ENCODE results near the gene TMEM52B. TPM values are rescaled to one million over a fixed set of nuclear protein-coding genes. Genes with fewer than 3 reads are reported as not detected.
A peak's percentile ranks its signal among the peaks of the same experiment; 100 is the strongest.

TMEM52B gene
- total and polyA plus RNA-seq, 7 experiments from 2014 or later, result 0.47 TPM; not detected in 6

GRCh38 chr12:10205220-10205807 lies 26.5 kb downstream of the TMEM52B start:
- no peaks in the 10 kb centered on the region for H3K27me3 ChIP-seq (ENCODE audit: control insufficient read depth in 2 of 2, insufficient read depth in 2 of 2, low read length in 2 of 2)
- no peaks in the 10 kb centered on the region for H3K4me1 ChIP-seq (ENCODE audit: control insufficient read depth in 2 of 2, insufficient read depth in 2 of 2, low read length in 2 of 2)
- no peaks in the 10 kb centered on the region for H3K36me3 ChIP-seq (ENCODE audit: control insufficient read depth in 2 of 3, insufficient read depth in 3 of 3, low read length in 3 of 3)
- Mint-ChIP-seq H3K27me3 (peaks cover 0 to 31% (median 0%) of the 10 kb centered on the region in 5 donors), H3K36me3 (no peaks in the 10 kb centered on the region), H3K4me1 (no peaks in the 10 kb centered on the region), H3K27ac (no peak overlapping the region), H3K4me3 (no peak overlapping the region), H3K9me3 (no peaks in the 10 kb centered on the region)
- H3K9me3 ChIP-seq (ENCODE audit: control insufficient read depth in 2 of 3, low read length in 3 of 3), result no peaks in the 10 kb centered on the region
- intact Hi-C loops (cut with micrococcal nuclease), result no loop called here
- POLR2A ChIA-PET, result no interaction called here
- H3K4me3 ChIP-seq (ENCODE audit: low read length), result no peak overlapping the region
- ATAC-seq (no peak), DNase-seq (no peak)
- CTCF ChIA-PET, result no interaction called here
- H3K27ac ChIP-seq (ENCODE audit: low read depth, low read length), result no peak overlapping the region

- H3K4me1 ChIP-seq (ENCODE audit: control insufficient read depth in 2 of 2, insufficient read depth in 2 of 2, low read length in 2 of 2), result no peaks in the 10 kb centered on the region
- H3K9me3 ChIP-seq (ENCODE audit: control insufficient read depth in 2 of 3, low read length in 3 of 3), result no peaks in the 10 kb centered on the region
- POLR2A ChIA-PET, result no interaction called here
- H3K27me3 Mint-ChIP-seq, result peaks cover 0 to 30% (median 0%) of the 10 kb centered on the region in 5 donors
- intact Hi-C loops (cut with micrococcal nuclease), result no loop called here
- no peak overlapping the region for H3K4me3 ChIP-seq (ENCODE audit: low read length)
- H3K27ac ChIP-seq (ENCODE audit: low read depth, low read length), result no peak overlapping the region
- H3K4me3 Mint-ChIP-seq, result no peak overlapping the region
- H3K36me3 Mint-ChIP-seq, result no peaks in the 10 kb centered on the region
- H3K4me1 Mint-ChIP-seq, result peaks cover 0 to 4% (median 3%) of the 10 kb centered on the region in 7 donors
- ATAC-seq (no peak), DNase-seq (no peak)
- CTCF ChIA-PET, result no interaction called here
- H3K27me3 ChIP-seq (ENCODE audit: control insufficient read depth in 2 of 2, insufficient read depth in 2 of 2, low read length in 2 of 2), result no peaks in the 10 kb centered on the region
- no peak overlapping the region for H3K27ac Mint-ChIP-seq
- no peaks in the 10 kb centered on the region for H3K36me3 ChIP-seq (ENCODE audit: control insufficient read depth in 2 of 3, insufficient read depth in 3 of 3, low read length in 3 of 3)
- H3K9me3 Mint-ChIP-seq, result no peaks in the 10 kb centered on the region
Observed at GRCh38 chr12:10207136-10207535, 28.3 kb downstream of the TMEM52B start.

GRCh38 chr12:10210225-10210624 lies 31.4 kb downstream of the TMEM52B start:
- ChIA-PET POLR2A (interaction anchor here (0.5 to 0.6 kb wide), 2 partner anchors 19 to 428 kb away, joined by 5 read pairs; no protein-coding TSS in a partner anchor), CTCF (interaction anchor here (0.6 kb wide), 1 partner anchor 9 kb away, joined by 5 read pairs; no protein-coding TSS in a partner anchor)
- Mint-ChIP-seq H3K9me3 (peaks cover 0 to 4% (median 0%) of the 10 kb centered on the region in 11 donors), H3K4me3 (peak overlapping the region in 1 of 10 donors; percentile 51), H3K27me3 (peaks cover 0 to 38% (median 0%) of the 10 kb centered on the region in 5 donors), H3K36me3 (no peaks in the 10 kb centered on the region), H3K27ac (no peak overlapping the region), H3K4me1 (peaks cover 9 to 26% (median 19%) of the 10 kb centered on the region in 7 donors)
- DNase-seq (no peak), ATAC-seq (no peak)
- intact Hi-C loops (cut with micrococcal nuclease), result loop anchor here (5.0 to 10.0 kb wide), 6 partner anchors 155 to 1865 kb away; partner anchors contain the start of gene BCL2L14 (in 1 of the 2)
- H3K9me3 ChIP-seq (ENCODE audit: control insufficient read depth in 2 of 3, low read length in 3 of 3), result no peaks in the 10 kb centered on the region
- peaks cover 0 to 5% (median 0%) of the 10 kb centered on the region in 3 experiments for H3K36me3 ChIP-seq (ENCODE audit: control insufficient read depth in 2 of 3, insufficient read depth in 3 of 3, low read length in 3 of 3)
- H3K4me3 ChIP-seq (ENCODE audit: low read length), result no peak overlapping the region
- no peak overlapping the region for H3K27ac ChIP-seq (ENCODE audit: low read depth, low read length)
- peaks cover 12 to 13% of the 10 kb centered on the region in 2 donors for H3K4me1 ChIP-seq (ENCODE audit: control insufficient read depth in 2 of 2, insufficient read depth in 2 of 2, low read length in 2 of 2)
- H3K27me3 ChIP-seq (ENCODE audit: control insufficient read depth in 2 of 2, insufficient read depth in 2 of 2, low read length in 2 of 2), result no peaks in the 10 kb centered on the region

GRCh38 chr12:10211101-10211939 lies 32.5 kb downstream of the TMEM52B start:
- ChIA-PET CTCF (no interaction called here), POLR2A (no interaction called here)
- intact Hi-C loops (cut with micrococcal nuclease), result loop anchor here (5.0 to 10.0 kb wide), 6 partner anchors 153 to 1863 kb away; partner anchors contain the start of gene BCL2L14 (in 1 of the 2)
- Histone ChIP-seq H3K27ac (ENCODE audit: low read depth, low read length) (no peak overlapping the region), H3K27me3 (ENCODE audit: control insufficient read depth in 2 of 2, insufficient read depth in 2 of 2, low read length in 2 of 2) (no peaks in the 10 kb centered on the region), H3K4me1 (ENCODE audit: control insufficient read depth in 2 of 2, insufficient read depth in 2 of 2, low read length in 2 of 2) (peaks cover 12 to 22% of the 10 kb centered on the region in 2 donors), H3K4me3 (ENCODE audit: low read length) (no peak overlapping the region), H3K36me3 (ENCODE audit: control insufficient read depth in 2 of 3, insufficient read depth in 3 of 3, low read length in 3 of 3) (peaks cover 0 to 5% (median 0%) of the 10 kb centered on the region in 3 experiments), H3K9me3 (ENCODE audit: control insufficient read depth in 2 of 3, low read length in 3 of 3) (no peaks in the 10 kb centered on the region)
- DNase-seq (no peak), ATAC-seq (no peak)
- peaks cover 14 to 31% (median 25%) of the 10 kb centered on the region in 7 donors for H3K4me1 Mint-ChIP-seq
- peak overlapping the region in 4 of 10 donors; percentile 94 to 98 (median 96) for H3K4me3 Mint-ChIP-seq
- H3K27ac Mint-ChIP-seq, result peak overlapping the region in 7 of 9 donors; percentile 88 to 98 (median 94)
- H3K9me3 Mint-ChIP-seq, result peaks cover 0 to 4% (median 0%) of the 10 kb centered on the region in 11 donors
- H3K36me3 Mint-ChIP-seq, result no peaks in the 10 kb centered on the region
- peaks cover 0 to 37% (median 0%) of the 10 kb centered on the region in 5 donors for H3K27me3 Mint-ChIP-seq

GRCh38 chr12:10211940-10212738 lies 33.3 kb downstream of the TMEM52B start:
- H3K36me3 Mint-ChIP-seq, result no peaks in the 10 kb centered on the region
- peaks cover 14 to 31% (median 25%) of the 10 kb centered on the region in 7 donors for H3K4me1 Mint-ChIP-seq
- no peaks in the 10 kb centered on the region for H3K27me3 ChIP-seq (ENCODE audit: control insufficient read depth in 2 of 2, insufficient read depth in 2 of 2, low read length in 2 of 2)
- peaks cover 0 to 5% (median 0%) of the 10 kb centered on the region in 3 experiments for H3K36me3 ChIP-seq (ENCODE audit: control insufficient read depth in 2 of 3, insufficient read depth in 3 of 3, low read length in 3 of 3)
- peaks cover 0 to 37% (median 0%) of the 10 kb centered on the region in 5 donors for H3K27me3 Mint-ChIP-seq
- ChIA-PET CTCF (no interaction called here), POLR2A (interaction anchor here (0.5 to 2.8 kb wide), 7 partner anchors 153 to 959 kb away, joined by 3 to 13 read pairs (median 4); partner anchors contain the start of genes CLEC2B, MAGOHB and SMIM10L1)
- H3K27ac Mint-ChIP-seq, result peak overlapping the region; percentile 91 to 99 (median 96)
- H3K4me3 ChIP-seq (ENCODE audit: low read length), result peak overlapping the region; percentile 91
- DNase-seq, result peak; percentile 76 to 90 (median 85)
- H3K9me3 Mint-ChIP-seq, result peaks cover 0 to 4% (median 0%) of the 10 kb centered on the region in 11 donors
- intact Hi-C loops (cut with micrococcal nuclease), result loop anchor here (1.0 to 10.0 kb wide), 18 partner anchors 22 to 1969 kb away; partner anchors contain the start of genes CLEC2B (in 2 of the 2), MAGOHB (in 2 of the 2), SMIM10L1 (in 2 of the 2) and BCL2L14 (in 1 of the 2)
- ATAC-seq, result peak; percentile 85
- peak overlapping the region; percentile 84 for H3K27ac ChIP-seq (ENCODE audit: low read depth, low read length)
- H3K4me1 ChIP-seq (ENCODE audit: control insufficient read depth in 2 of 2, insufficient read depth in 2 of 2, low read length in 2 of 2), result peaks cover 12 to 22% of the 10 kb centered on the region in 2 donors
- no peaks in the 10 kb centered on the region for H3K9me3 ChIP-seq (ENCODE audit: control insufficient read depth in 2 of 3, low read length in 3 of 3)
- H3K4me3 Mint-ChIP-seq, result peak overlapping the region; percentile 94 to 98 (median 96)

All from naive thymus-derived CD4-positive, alpha-beta T cell (primary cell).